GM12801 (cell line): ENCODE results near the gene ZNF48.

Experiments
- TF ChIP-seq, protein P1 (sequence below): IDR thresholded peaks from one replicate; pipeline ENCODE4 v1.5.1; 2011; ENCODE audit warnings: control low read depth; ENCODE audit not compliant: insufficient read length; ENCODE audit errors: extremely low read depth

ZNF48 gene

DNA sequence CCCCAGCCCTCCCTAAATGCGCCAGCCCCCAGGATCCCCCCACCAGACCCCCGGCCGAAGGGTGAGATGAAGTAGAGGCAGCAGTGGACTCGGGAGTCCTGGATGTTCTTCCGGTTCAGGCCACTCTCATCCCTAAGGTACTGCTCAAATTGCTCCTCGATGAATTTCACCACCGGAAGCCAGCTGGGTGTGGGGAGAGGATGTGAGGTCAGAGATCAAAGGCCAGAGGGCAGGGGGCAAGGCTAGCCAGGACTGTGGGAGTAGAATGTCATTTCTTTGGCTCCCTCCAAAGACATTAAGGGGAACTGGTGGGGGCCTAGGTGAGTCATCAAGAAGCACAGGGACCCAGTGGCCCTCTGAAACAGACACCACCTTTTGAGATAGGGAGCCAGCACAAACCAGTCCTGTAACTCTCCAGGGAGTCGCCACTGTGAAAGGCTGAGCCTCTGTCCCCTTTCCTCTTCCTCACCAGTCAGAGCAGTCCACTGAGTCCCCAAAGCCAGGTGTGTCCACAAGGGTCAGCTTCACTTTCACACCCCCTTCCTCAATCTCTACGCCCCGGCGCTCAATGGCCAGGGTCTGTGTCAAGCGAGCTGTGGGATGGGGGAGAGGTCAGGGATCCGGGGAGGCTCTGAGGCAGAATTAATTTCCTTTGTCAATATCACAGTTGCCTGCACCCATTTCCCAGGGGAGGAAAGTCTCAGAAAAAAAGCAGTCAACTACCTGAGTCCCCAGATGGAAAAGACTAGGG is 13.8 kb upstream of the ZNF48 start:
- TF ChIP-seq, protein P1, sequence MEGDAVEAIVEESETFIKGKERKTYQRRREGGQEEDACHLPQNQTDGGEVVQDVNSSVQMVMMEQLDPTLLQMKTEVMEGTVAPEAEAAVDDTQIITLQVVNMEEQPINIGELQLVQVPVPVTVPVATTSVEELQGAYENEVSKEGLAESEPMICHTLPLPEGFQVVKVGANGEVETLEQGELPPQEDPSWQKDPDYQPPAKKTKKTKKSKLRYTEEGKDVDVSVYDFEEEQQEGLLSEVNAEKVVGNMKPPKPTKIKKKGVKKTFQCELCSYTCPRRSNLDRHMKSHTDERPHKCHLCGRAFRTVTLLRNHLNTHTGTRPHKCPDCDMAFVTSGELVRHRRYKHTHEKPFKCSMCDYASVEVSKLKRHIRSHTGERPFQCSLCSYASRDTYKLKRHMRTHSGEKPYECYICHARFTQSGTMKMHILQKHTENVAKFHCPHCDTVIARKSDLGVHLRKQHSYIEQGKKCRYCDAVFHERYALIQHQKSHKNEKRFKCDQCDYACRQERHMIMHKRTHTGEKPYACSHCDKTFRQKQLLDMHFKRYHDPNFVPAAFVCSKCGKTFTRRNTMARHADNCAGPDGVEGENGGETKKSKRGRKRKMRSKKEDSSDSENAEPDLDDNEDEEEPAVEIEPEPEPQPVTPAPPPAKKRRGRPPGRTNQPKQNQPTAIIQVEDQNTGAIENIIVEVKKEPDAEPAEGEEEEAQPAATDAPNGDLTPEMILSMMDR = no peak

DNA sequence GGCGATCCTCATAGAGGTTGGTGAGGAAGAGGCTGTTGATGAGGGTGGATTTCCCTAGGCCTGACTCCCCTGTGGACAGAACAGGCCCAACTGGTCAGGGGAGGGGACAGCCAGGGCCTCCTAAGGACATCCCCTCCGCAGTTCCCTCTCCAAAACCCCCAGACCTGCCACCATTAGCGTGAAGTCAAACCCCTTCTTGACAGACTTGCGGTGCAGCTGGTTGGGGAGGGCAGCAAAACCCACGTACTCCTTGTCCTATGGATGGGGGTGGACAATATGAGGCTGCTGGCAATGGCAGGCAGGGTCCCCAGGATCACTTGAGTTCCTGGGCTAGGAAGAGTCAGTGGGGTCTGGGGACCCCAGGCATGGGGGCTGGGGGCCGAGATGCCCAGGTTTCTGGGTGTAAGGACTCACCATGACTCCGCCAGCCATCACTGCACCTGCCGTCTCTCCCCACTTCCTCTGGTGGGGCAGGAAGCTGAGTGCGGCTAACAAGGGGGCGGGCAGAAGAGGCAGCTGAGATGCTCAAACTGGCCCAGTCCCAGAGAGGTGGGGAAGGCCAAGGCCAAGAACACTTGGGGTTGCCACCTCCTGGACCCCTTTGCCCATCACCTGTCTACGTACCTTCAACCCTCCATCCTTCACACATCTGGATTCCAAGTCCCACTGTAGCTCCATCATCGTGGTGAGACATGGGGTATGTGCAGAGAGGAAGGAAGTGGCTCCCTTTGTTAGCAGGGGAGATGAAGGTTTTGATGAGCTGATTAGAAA is 12.9 kb upstream of the ZNF48 start, which contains the start of gene SEPTIN1:
Gene SEPTIN1 (minus strand): TSS at position 451 of the 771 bp plus-strand sequence. CDS start 19 bp downstream, at position 432.
- TF ChIP-seq, protein P1 = no peak

DNA sequence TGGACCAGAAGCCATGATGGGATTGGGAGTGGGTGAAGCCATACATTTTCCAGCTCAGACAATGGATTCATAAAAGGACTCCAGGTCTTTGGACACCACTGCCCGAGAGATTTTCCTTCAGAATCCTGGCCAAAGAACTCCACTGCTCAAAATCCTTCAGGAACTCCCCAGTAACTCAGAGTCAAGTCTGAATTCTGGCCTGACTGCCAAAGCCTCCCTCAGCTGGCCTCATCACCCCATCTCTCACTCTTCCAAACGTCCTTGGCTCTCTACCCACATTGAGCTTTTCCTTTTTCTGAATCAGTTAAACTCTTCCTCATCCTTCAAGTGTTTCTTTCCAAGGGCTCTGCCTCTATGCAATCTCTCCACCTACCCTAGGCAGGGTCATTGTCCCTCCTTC is 11.7 kb upstream of the ZNF48 start:
- TF ChIP-seq, protein P1 = no peak

DNA sequence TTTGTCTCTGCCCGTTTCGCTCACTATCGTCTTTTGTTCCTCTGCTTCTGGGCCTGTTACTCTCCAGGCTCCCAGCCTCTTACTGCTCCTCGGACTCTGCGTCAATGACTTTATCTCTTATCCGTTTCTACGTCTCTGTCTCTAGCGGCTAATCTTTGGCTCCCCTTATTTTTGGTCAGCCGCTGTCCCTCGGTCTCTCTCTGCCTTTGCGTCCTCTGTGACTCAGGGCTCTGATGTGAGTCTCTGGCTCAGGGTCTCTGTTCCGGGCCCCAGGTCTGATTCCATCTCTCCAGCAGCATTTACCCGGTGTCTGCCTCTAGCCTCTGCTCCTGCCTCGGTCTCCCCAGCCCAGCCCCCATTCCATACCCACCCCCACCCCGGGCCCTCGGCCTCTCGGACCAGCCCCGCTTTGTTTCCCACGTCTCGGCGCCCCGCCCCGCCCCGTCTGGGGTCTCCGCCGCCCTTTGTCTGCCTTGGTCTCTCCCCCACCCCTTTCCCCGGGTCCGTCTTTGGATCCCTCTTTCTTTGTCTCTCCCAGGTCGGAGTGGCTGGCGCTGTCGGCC is 547 bp upstream of the ZNF48 start:
- TF ChIP-seq, protein P1 = no peak

DNA sequence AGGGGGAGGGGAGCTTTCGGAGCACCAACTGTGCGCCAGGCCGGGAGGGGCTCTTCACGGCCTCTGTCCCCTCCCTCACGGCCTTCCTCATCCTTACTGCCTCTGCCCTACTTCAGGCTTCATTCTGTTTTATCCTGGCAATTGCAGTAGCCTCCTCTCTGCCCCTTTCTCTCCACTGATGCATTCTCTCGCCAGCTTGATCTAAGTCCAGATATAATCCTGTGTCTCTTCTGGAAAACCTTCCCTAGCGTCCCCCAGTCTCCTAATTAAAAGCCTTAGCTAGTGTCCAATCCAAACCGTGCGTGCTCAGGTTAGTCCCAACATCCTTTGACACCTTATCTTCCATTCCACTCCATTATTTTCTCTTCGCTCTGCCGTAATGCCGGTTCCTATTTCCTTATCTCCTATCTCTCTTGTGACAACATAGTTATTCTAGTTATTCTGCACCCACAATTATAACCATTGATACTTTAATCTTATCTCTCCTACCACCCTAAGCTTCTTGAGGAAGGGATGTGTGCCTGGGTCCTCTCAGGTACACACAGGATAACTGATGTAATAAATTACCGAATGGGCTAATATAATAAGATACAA is 869 bp downstream of the ZNF48 start:
- TF ChIP-seq, protein P1 = no peak

DNA sequence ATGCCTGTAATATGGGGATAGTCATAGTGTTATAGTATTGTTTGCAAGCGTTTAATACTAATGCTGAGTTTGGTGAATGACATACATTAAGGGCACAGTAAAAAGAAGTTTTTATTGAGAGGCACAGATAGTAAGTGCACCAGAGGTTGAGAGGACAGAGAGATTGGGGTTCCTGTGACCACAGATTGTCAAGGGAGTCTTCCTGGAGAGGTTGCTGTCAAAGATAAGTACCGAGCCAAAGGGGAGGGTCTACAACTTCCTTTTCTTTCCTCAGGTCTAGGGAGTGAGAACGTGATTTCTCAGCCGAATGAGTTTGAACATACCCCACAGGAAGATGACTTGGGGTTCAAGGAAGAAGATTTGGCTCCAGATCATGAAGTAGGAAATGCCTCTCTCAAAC is 1.8 kb downstream of the ZNF48 start:
- TF ChIP-seq, protein P1 = no peak
